CD4-positive, CD25-positive, alpha-beta regulatory T cell (primary cell): ENCODE measurements around the gene AURKAIP1. TPM values are rescaled to one million over a fixed set of nuclear protein-coding genes. Genes with fewer than 3 reads are reported as not detected.
A peak's percentile ranks its signal among the peaks of the same experiment; 100 is the strongest.

Experiments used
- ATAC-seq, 2 donors: fragments of 150-1000 bp; cut with Tn5 transposase; one replicate each; pipeline ENCODE4 v1.10.0; 2021; ENCODE audit warnings: low read depth in 2 of 2, moderate number of reproducible peaks in 2 of 2, moderate library complexity in 1 of 2
- DNase-seq, 3 donors: peaks; one replicate each; pipeline versions ENCODE4 v3.0.0 to v3.0.0-alpha.2; 2012 to 2022; ENCODE audit warnings: mixed read lengths in 1 of 3
- H3K27ac ChIP-seq: one replicate; pipeline ENCODE4 v1.7.0; 2013; ENCODE audit warnings: mild to moderate bottlenecking, low read length; ENCODE audit not compliant: insufficient read depth, poor library complexity, severe bottlenecking
- H3K27me3 ChIP-seq: one replicate; pipeline ENCODE4 v1.7.0; 2013; ENCODE audit warnings: low read length; ENCODE audit not compliant: control insufficient read depth, insufficient read depth
- H3K36me3 ChIP-seq: one replicate; pipeline ENCODE4 v1.7.0; 2013; ENCODE audit warnings: mild to moderate bottlenecking, low read length, moderate library complexity; ENCODE audit not compliant: control insufficient read depth, insufficient read depth
- H3K4me1 ChIP-seq: 2 replicates; pipeline ENCODE4 v1.7.0; 2013; ENCODE audit warnings: mild to moderate bottlenecking, low read length; ENCODE audit not compliant: insufficient read depth, control insufficient read depth, poor library complexity, severe bottlenecking
- H3K4me3 ChIP-seq: one replicate; pipeline ENCODE4 v1.7.0; 2013; ENCODE audit warnings: low read depth, mild to moderate bottlenecking, low read length, moderate library complexity
- H3K9me3 ChIP-seq, 2 experiments: 1 replicate in 1 of 2; 2 replicates in 1 of 2; pipeline ENCODE4 v1.7.0; 2013; ENCODE audit warnings: low read length in 2 of 2, mild to moderate bottlenecking in 1 of 2, moderate library complexity in 1 of 2; ENCODE audit not compliant: control insufficient read depth in 2 of 2
- H3K27ac Mint-ChIP-seq, 3 donors: one replicate each; pipeline ENCODE4 v1.8.0; 2020 to 2022; ENCODE audit warnings: mild to moderate bottlenecking in 3 of 3, mixed read lengths in 3 of 3, moderate library complexity in 2 of 3
- H3K27me3 Mint-ChIP-seq: one replicate; pipeline ENCODE4 v1.8.0; 2022; ENCODE audit warnings: mild to moderate bottlenecking, mixed read lengths
- H3K36me3 Mint-ChIP-seq: one replicate; pipeline ENCODE4 v1.8.0; 2020; ENCODE audit warnings: mixed read lengths
- H3K4me1 Mint-ChIP-seq, 4 donors: one replicate each; pipeline ENCODE4 v1.8.0; 2020 to 2022; ENCODE audit warnings: mixed read lengths in 4 of 4, mild to moderate bottlenecking in 1 of 4
- H3K4me3 Mint-ChIP-seq, 4 donors: one replicate each; pipeline ENCODE4 v1.8.0; 2020 to 2022; ENCODE audit warnings: mild to moderate bottlenecking in 4 of 4, mixed read lengths in 4 of 4, moderate library complexity in 3 of 4
- H3K9me3 Mint-ChIP-seq, 7 donors: one replicate each; pipeline ENCODE4 v1.8.0; 2020 to 2022; ENCODE audit warnings: mixed read lengths in 7 of 7, mild to moderate bottlenecking in 3 of 7, moderate library complexity in 2 of 7
- polyA plus RNA-seq, 4 donors: library from polyadenylated mRNA; unstranded; fragments of 300-500 nt; fragmentation: Illumina TruSeq; gene quantifications; one replicate each; pipeline ENCODE4 v1.2.3, GENCODE V29; 2021
- total RNA-seq: library from RNA; stranded (reverse); gene quantifications from one replicate; pipeline ENCODE4 v1.2.3, GENCODE V29; 2022

AURKAIP1 gene
- total and polyA plus RNA-seq, 5 donors from 2014 or later, result 76.0 to 190 (median 153) TPM

DNA sequence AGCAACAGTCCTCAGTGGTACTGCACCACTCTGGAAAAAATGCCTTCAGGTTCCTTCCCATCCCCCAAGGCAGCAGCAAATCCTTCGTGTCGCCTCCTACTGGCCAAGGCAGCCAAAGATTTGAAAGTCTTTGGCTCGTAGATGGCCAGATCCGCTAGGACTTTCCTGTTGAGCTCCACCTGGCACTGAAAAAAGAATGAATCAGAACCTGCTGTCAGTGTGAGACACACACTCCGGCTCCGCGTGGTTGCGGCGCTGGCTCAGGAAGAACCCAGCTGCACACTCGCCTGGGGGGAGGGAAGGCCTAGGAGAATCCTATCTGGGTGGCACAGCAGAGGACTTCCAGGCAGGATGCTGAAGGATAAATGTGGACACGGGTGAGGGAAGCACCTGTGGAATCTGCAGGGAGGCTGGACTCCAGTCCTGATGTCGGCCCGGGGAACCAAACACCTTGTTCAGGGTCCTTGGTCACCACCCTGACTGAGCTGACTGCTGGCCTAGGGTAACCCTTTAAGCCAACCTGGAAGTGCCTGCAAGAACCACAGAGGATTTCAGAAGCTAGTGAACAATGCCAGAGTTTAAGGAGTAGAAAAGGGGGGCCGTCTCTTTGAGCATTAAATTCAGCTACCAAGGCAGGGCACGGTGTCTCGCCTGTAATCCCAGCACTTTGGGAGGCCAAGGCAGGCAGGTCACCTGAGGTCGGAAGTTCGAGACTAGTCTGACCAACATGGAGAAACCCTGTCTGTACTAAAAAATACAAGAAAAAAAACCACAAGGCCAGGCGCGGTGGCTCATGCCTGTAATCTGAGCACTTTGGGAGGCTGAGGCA is 27.3 kb upstream of the AURKAIP1 start:
- Histone ChIP-seq H3K4me1 (peaks cover 39% of the 10 kb centered on the region), H3K4me3 (no peak overlapping the region), H3K27ac (no peak overlapping the region), H3K27me3 (no peaks in the 10 kb centered on the region), H3K36me3 (peaks cover 42% of the 10 kb centered on the region), H3K9me3 (no peaks in the 10 kb centered on the region)
- H3K9me3 Mint-ChIP-seq, result no peaks in the 10 kb centered on the region
- peak in 1 of 3 donors; percentile 47 for DNase-seq
- no peaks in the 10 kb centered on the region for H3K27me3 Mint-ChIP-seq
- peaks cover 20% of the 10 kb centered on the region for H3K36me3 Mint-ChIP-seq
- no peak for ATAC-seq
- H3K27ac Mint-ChIP-seq, result peak overlapping the region; percentile 55 to 81 (median 56)
- H3K4me3 Mint-ChIP-seq, result peak overlapping the region; percentile 72 to 100 (median 88)
- H3K4me1 Mint-ChIP-seq, result peaks cover 0 to 69% (median 25%) of the 10 kb centered on the region in 4 donors

DNA sequence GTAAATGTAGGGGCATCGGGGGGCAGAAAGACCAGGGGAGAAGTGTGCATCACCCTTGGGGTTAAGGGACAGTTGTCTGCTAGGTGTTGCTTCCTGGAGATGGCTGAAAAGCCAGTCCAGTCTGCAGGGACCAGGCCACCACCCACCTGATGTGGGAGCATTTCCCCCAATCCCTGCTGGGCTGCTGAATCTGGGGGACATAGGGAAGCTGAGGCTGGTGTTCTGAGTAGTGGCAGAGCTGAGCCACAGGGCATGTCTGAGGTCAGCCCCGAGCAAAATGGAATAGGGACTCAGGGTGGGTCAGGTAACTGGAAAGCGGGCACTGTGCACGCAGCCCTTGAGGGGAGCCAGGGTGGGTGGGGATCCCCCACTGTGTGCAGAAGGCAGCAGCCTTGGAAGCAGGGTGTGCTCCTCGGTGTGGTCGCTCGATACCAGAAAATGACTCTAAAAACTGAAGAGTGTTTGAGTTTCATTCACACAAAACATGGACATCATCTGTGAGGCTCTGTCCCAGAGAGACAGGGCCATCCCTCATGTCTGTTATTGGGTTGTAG is 26.5 kb upstream of the AURKAIP1 start:
- peaks cover 41% of the 10 kb centered on the region for H3K4me1 ChIP-seq
- ATAC-seq, result no peak
- H3K9me3 ChIP-seq, result no peaks in the 10 kb centered on the region
- no peak overlapping the region for H3K4me3 ChIP-seq
- H3K27ac ChIP-seq, result peak overlapping the region; percentile 29
- H3K9me3 Mint-ChIP-seq, result no peaks in the 10 kb centered on the region
- H3K36me3 Mint-ChIP-seq, result peaks cover 20% of the 10 kb centered on the region
- peaks cover 0 to 69% (median 24%) of the 10 kb centered on the region in 4 donors for H3K4me1 Mint-ChIP-seq
- no peaks in the 10 kb centered on the region for H3K27me3 ChIP-seq
- H3K4me3 Mint-ChIP-seq, result peak overlapping the region; percentile 72 to 100 (median 88)
- peak overlapping the region; percentile 5 to 81 (median 55) for H3K27ac Mint-ChIP-seq
- DNase-seq, result no peak
- H3K36me3 ChIP-seq, result peaks cover 46% of the 10 kb centered on the region
- no peaks in the 10 kb centered on the region for H3K27me3 Mint-ChIP-seq

DNA sequence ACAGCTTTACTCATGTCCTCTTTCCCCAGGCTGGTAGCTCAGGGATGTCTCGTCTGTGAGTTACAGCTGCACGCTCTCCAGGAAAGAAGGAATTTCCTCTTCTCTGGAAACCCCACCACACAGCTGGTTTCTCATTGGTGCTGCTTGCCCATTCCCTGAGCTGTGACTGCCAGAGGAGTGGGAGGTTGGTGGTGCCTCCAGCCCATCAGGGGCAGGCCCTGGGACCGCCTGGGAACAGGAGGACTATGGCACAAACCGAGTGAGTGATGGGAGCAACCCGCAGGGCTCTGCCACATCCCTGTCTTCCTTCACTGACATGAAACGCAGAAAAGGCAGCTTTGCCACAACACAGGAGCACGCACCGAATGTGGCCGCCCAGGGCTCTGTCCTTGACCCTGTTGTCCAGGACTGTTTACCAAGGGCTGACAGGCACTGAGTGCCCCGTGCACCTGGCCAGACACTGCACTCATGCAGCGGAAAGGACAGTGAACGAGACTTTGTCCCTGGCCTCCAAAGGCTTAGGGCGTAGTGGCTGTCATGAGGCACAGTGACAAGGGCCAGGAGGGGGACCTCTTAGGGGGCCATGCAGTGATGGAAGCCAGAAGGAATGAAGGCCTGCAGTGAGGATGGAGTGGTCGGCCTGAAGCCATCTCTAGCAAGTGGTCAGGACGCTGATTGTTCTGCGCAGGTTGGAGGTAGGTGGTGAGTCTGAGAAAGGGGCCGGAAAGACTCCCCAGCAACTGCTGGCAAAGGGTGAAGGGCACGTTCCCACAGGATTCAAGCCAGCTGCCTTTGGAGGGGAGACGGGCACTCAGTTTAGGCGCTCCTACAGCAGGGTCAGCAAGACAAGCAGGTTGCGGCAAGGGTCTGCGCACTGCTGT is 25.8 kb upstream of the AURKAIP1 start:
- peaks cover 0 to 64% (median 22%) of the 10 kb centered on the region in 4 donors for H3K4me1 Mint-ChIP-seq
- Histone ChIP-seq H3K9me3 (no peaks in the 10 kb centered on the region), H3K27me3 (no peaks in the 10 kb centered on the region), H3K4me3 (peak overlapping the region; percentile 81), H3K36me3 (peaks cover 51% of the 10 kb centered on the region), H3K4me1 (peaks cover 34% of the 10 kb centered on the region), H3K27ac (peak overlapping the region; percentile 83)
- peak overlapping the region; percentile 20 to 81 (median 46) for H3K27ac Mint-ChIP-seq
- H3K27me3 Mint-ChIP-seq, result no peaks in the 10 kb centered on the region
- DNase-seq, result no peak
- no peak for ATAC-seq
- H3K4me3 Mint-ChIP-seq, result peak overlapping the region; percentile 92 to 100 (median 93)
- H3K36me3 Mint-ChIP-seq, result peaks cover 20% of the 10 kb centered on the region
- no peaks in the 10 kb centered on the region for H3K9me3 Mint-ChIP-seq

DNA sequence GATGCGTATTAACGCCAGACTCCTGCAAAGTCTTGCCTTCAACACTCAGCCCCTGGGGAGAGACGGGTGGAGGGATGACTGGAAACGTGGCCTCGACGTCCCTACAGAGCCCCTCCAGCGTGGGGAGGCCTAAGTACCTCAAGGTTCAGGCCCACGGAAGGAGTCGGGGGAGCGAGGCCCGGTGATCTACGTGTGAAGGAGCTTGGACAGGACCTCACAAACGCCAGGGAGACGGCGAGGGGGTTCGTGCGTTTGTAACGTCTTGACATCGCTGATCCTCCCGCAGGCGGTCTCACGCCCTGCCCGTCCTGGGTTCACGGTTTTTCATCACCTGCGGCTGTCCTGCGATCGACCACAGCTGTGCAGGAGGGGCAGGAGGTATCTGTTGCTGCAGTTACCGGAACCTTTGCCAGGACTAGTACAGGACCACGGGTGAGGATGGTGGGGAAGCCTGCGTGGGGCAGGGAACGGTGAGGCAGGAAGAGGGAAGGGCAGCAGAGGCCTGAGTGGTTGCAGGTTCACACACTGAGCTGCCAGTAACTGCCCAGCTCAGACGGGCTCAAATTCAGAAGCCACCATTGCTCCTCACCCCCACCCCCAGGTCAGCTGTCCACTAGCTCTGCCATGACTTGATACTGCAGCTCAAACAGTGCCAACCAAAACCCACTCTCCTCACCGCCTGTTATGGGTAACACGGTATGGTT is 25.0 kb upstream of the AURKAIP1 start:
- Mint-ChIP-seq H3K27me3 (no peaks in the 10 kb centered on the region), H3K27ac (peak overlapping the region; percentile 69 to 95 (median 81)), H3K36me3 (peaks cover 23% of the 10 kb centered on the region), H3K4me1 (peaks cover 0 to 64% (median 28%) of the 10 kb centered on the region in 4 donors), H3K4me3 (peak overlapping the region; percentile 92 to 100 (median 93)), H3K9me3 (no peaks in the 10 kb centered on the region)
- H3K9me3 ChIP-seq, result no peaks in the 10 kb centered on the region
- ATAC-seq (no peak), DNase-seq (peak in 1 of 3 donors; percentile 37)
- H3K27me3 ChIP-seq, result no peaks in the 10 kb centered on the region
- peaks cover 51% of the 10 kb centered on the region for H3K36me3 ChIP-seq
- H3K4me1 ChIP-seq, result peaks cover 30% of the 10 kb centered on the region
- peak overlapping the region; percentile 81 for H3K4me3 ChIP-seq
- peak overlapping the region; percentile 83 for H3K27ac ChIP-seq

DNA sequence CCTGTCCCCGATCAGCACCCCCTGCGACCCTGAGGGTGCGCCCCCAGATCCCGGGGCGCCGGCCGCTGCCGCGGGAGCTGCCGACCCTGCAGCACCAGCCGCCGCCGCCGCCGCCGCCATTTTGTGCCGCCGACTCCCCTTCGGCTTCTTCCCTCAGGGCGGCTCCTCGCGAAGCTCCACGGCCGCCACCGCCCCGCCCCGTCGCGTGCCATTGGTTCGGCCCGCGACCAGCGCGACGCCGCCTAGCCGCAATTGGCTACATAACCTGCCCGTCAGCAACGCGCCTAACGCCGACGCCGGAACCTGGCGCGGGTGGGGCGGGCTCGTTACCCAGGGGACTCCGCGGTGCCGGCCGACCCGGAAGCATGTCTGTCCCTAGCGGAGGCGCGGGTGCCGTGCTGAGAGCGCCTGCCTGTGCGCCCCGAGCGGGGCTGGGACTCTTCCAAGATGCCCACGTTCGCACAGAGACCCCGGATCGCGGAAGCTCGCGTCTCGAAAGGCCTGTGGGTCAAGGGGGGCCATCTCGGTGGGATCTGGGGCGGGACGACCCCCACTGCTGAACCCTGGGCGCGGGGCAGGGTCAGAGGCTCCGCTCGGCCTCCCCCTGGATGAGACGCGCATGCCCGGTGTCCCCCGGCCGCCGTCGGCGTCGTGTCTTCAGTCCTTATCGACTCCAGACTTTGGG is 24.3 kb upstream of the AURKAIP1 start, which contains the start of gene CCNL2:
Gene CCNL2, minus strand, starts transcription at position 149 of the 685 bp plus-strand sequence. Its CDS starts 29 bp downstream, at position 120.
- Mint-ChIP-seq H3K4me1 (peaks cover 0 to 68% (median 30%) of the 10 kb centered on the region in 4 donors), H3K27ac (peak within 1 kb of the TSS; percentile 93 to 95 (median 93))
- H3K4me1 ChIP-seq, result peaks cover 30% of the 10 kb centered on the region

DNA sequence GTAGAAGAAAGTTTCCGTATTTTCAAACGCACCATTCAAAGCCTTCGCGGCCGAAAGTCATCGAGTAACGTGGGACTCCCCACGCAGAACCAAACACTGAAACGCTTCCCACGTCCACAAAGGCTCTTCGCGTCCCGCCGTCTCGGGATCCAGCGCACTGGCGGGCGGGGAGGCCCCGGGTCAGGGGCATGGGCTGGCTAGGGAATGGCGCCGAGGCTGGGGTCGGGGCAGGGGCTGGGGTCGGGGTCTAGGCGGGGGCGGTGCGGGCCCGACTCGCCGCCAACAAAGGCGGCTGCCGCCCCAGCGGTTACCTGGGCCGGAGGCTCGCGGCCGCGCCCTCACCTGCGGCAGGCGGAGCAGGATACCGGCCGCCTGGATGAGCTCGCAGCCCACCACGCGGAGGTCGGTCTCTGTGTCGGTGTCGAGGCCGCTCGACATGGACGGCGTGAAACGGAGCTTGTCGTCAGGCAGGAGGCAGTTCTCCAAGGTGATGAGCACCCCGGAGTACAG is 23.7 kb upstream of the AURKAIP1 start:
- peaks cover 30% of the 10 kb centered on the region for H3K36me3 Mint-ChIP-seq
- H3K27ac Mint-ChIP-seq, result peak overlapping the region; percentile 91 to 93 (median 93)
- peak overlapping the region; percentile 83 for H3K27ac ChIP-seq
- H3K27me3 Mint-ChIP-seq, result no peaks in the 10 kb centered on the region
- DNase-seq (no peak), ATAC-seq (no peak)
- peak overlapping the region; percentile 92 to 100 (median 94) for H3K4me3 Mint-ChIP-seq
- peak overlapping the region; percentile 88 for H3K4me3 ChIP-seq
- H3K36me3 ChIP-seq, result peaks cover 55% of the 10 kb centered on the region
- peaks cover 0 to 69% (median 28%) of the 10 kb centered on the region in 4 donors for H3K4me1 Mint-ChIP-seq
- no peaks in the 10 kb centered on the region for H3K27me3 ChIP-seq
- H3K9me3 Mint-ChIP-seq, result no peaks in the 10 kb centered on the region
- no peaks in the 10 kb centered on the region for H3K9me3 ChIP-seq
- H3K4me1 ChIP-seq, result peaks cover 30% of the 10 kb centered on the region

More for the DNA sequence above, 24.3 kb upstream of the AURKAIP1 start, which contains the start of gene CCNL2:
- H3K27me3 Mint-ChIP-seq, result no peaks in the 10 kb centered on the region
- peak within 1 kb of the TSS; percentile 83 for H3K27ac ChIP-seq
- peak within 1 kb of the TSS; percentile 92 to 100 (median 94) for H3K4me3 Mint-ChIP-seq
- ATAC-seq (peak; percentile 97), DNase-seq (peak; percentile 99 to 100 (median 99))
- H3K36me3 Mint-ChIP-seq, result peaks cover 27% of the 10 kb centered on the region
- peak within 1 kb of the TSS; percentile 88 for H3K4me3 ChIP-seq
- peaks cover 52% of the 10 kb centered on the region for H3K36me3 ChIP-seq
- H3K27me3 ChIP-seq, result no peaks in the 10 kb centered on the region
- no peaks in the 10 kb centered on the region for H3K9me3 Mint-ChIP-seq
- no peaks in the 10 kb centered on the region for H3K9me3 ChIP-seq
